ENCODE results near the gene FA2H. TPM values are rescaled to one million over a fixed set of nuclear protein-coding genes. Genes with fewer than 3 reads are reported as not detected.

FA2H gene
- total RNA-seq, 1 donor from 2014 or later: not detected

GRCh38 chr16:74700438-74701225 is 74.0 kb downstream of the FA2H start, which contains the start of gene MLKL:
Gene MLKL, minus strand, starts transcription at chr16:74700862. Its CDS starts 5,105 bp downstream, at chr16:74695757.
- Mint-ChIP-seq H3K36me3 (no peaks in the 10 kb centered on the region), H3K4me3 (peak within 1 kb of the TSS; percentile 79), H3K9me3 (no peaks in the 10 kb centered on the region), H3K27me3 (ENCODE audit: insufficient read depth, low read depth) (peaks cover 4% of the 10 kb centered on the region), H3K4me1 (peaks cover 8% of the 10 kb centered on the region), H3K27ac (no peak within 1 kb of the TSS)
- no peaks in the 10 kb centered on the region for H3K36me3 ChIP-seq
- H3K9ac ChIP-seq: no peak within 1 kb of the TSS
- H3F3A ChIP-seq (ENCODE audit: low read depth): no peaks in the 10 kb centered on the region
- peak; percentile 53 for DNase-seq (ENCODE audit: low spot score)
- TF ChIP-seq CTCF (IDR thresholded peaks at IDR 0.05): peak; percentile 16
- TF ChIP-seq EZH2 (IDR thresholded peaks at IDR 0.05): no peak
- no peaks in the 10 kb centered on the region for H4K20me1 ChIP-seq (ENCODE audit: low read depth)
- H3K4me2 ChIP-seq: peak within 1 kb of the TSS; percentile 73
- peaks cover 29% of the 10 kb centered on the region for H3K27me3 ChIP-seq
- no peaks in the 10 kb centered on the region for H3K79me2 ChIP-seq (ENCODE audit: low read depth)
- no peak within 1 kb of the TSS for H3K27ac ChIP-seq
- H2AFZ ChIP-seq (replicated peaks): peak within 1 kb of the TSS; percentile 91
- no peaks in the 10 kb centered on the region for H3K4me1 ChIP-seq
- peak within 1 kb of the TSS; percentile 41 for H3K4me3 ChIP-seq
- H3K9me3 ChIP-seq (ENCODE audit: low read depth): no peaks in the 10 kb centered on the region

GRCh38 chr16:74700116-74700437 is 74.5 kb downstream of the FA2H start:
- H3K9ac ChIP-seq: no peak overlapping the region
- no peaks in the 10 kb centered on the region for H3K9me3 Mint-ChIP-seq
- peaks cover 4% of the 10 kb centered on the region for H3K27me3 Mint-ChIP-seq (ENCODE audit: insufficient read depth, low read depth)
- H3K4me1 ChIP-seq: no peaks in the 10 kb centered on the region
- no peaks in the 10 kb centered on the region for H3K9me3 ChIP-seq (ENCODE audit: low read depth)
- no peaks in the 10 kb centered on the region for H4K20me1 ChIP-seq (ENCODE audit: low read depth)
- peaks cover 8% of the 10 kb centered on the region for H3K4me1 Mint-ChIP-seq
- H3K36me3 Mint-ChIP-seq: no peaks in the 10 kb centered on the region
- no peak for DNase-seq (ENCODE audit: low spot score)
- H2AFZ ChIP-seq (replicated peaks): peak overlapping the region; percentile 91
- peak overlapping the region; percentile 41 for H3K4me3 ChIP-seq
- H3K79me2 ChIP-seq (ENCODE audit: low read depth): no peaks in the 10 kb centered on the region
- no peak overlapping the region for H3K27ac ChIP-seq
- no peak for TF ChIP-seq CTCF (IDR thresholded peaks at IDR 0.05)
- TF ChIP-seq EZH2 (IDR thresholded peaks at IDR 0.05): no peak
- no peak for TF ChIP-seq EZH2phosphoT487 (IDR thresholded peaks at IDR 0.05)
- peak overlapping the region; percentile 79 for H3K4me3 Mint-ChIP-seq
- no peak overlapping the region for H3K27ac Mint-ChIP-seq
- H3K36me3 ChIP-seq: no peaks in the 10 kb centered on the region
- peaks cover 29% of the 10 kb centered on the region for H3K27me3 ChIP-seq
- peak overlapping the region; percentile 73 for H3K4me2 ChIP-seq
- H3F3A ChIP-seq (ENCODE audit: low read depth): no peaks in the 10 kb centered on the region

GRCh38 chr16:74699666-74700065 is 75.0 kb downstream of the FA2H start:
- Mint-ChIP-seq H3K9me3 (no peaks in the 10 kb centered on the region), H3K36me3 (no peaks in the 10 kb centered on the region), H3K27ac (no peak overlapping the region), H3K4me3 (no peak overlapping the region), H3K27me3 (ENCODE audit: insufficient read depth, low read depth) (peaks cover 4% of the 10 kb centered on the region), H3K4me1 (peaks cover 8% of the 10 kb centered on the region)
- no peak for DNase-seq (ENCODE audit: low spot score)
- no peak overlapping the region for H3K9ac ChIP-seq
- H4K20me1 ChIP-seq (ENCODE audit: low read depth): no peaks in the 10 kb centered on the region
- H3K4me2 ChIP-seq: peak overlapping the region; percentile 73
- no peak overlapping the region for H2AFZ ChIP-seq (replicated peaks)
- H3K4me1 ChIP-seq: no peaks in the 10 kb centered on the region
- no peaks in the 10 kb centered on the region for H3K79me2 ChIP-seq (ENCODE audit: low read depth)
- no peaks in the 10 kb centered on the region for H3K9me3 ChIP-seq (ENCODE audit: low read depth)
- H3K4me3 ChIP-seq: no peak overlapping the region
- H3K27me3 ChIP-seq: peaks cover 29% of the 10 kb centered on the region
- H3K27ac ChIP-seq: no peak overlapping the region
- no peaks in the 10 kb centered on the region for H3F3A ChIP-seq (ENCODE audit: low read depth)
- H3K36me3 ChIP-seq: no peaks in the 10 kb centered on the region
- TF ChIP-seq EZH2 (IDR thresholded peaks at IDR 0.05) (no peak), EZH2phosphoT487 (IDR thresholded peaks at IDR 0.05) (no peak), CTCF (IDR thresholded peaks at IDR 0.05) (no peak)
